Panc1 (cell line): ENCODE data around the gene AKT3.

Experiments
- POLR2AphosphoS5 ChIP-seq: IDR thresholded peaks from 2 replicates; pipeline ENCODE4 v1.6.1; 2012; ENCODE audit warnings: mild to moderate bottlenecking, low read depth, low read length, moderate library complexity
- SIN3A ChIP-seq: IDR thresholded peaks from 2 replicates; pipeline ENCODE4 v1.6.1; 2012; ENCODE audit warnings: low read depth, mild to moderate bottlenecking, low read length, moderate library complexity, borderline replicate concordance; ENCODE audit not compliant: insufficient read depth
- TF ChIP-seq, protein P1 (sequence below): fragments of 450-650 bp; IDR thresholded peaks from 2 replicates; pipeline ENCODE4 v1.5.1; 2017; ENCODE audit warnings: mild to moderate bottlenecking
- TF ChIP-seq, protein P2 (sequence below), 2 experiments: IDR thresholded peaks; 2 replicates each; pipeline ENCODE4 v1.6.1; 2011 to 2012; ENCODE audit warnings: low read depth in 2 of 2, control low read depth in 1 of 2, low read length in 1 of 2, mild to moderate bottlenecking in 1 of 2, moderate library complexity in 1 of 2; ENCODE audit not compliant: insufficient read depth in 1 of 2

DNA sequence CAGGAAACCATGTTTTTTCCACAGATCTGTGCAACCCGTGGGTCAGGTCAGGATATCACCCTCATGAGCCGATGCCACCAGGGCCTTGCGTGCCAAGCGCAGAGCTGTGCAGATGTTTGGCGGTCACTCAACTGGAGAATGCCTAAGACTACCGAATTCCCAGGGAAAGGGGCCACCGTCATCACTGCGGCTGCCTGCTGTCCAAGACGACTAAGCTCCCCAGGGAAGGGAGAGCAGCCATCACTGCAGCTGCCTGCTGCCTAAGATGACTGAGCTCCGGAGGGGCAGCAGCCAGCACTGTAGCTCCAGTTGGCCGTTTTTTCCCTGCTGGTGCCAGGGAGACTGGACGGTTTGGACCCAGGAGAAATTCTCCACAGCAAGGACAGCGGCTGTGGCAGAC is 31.1 kb downstream of the AKT3 start:
- TF ChIP-seq, protein P1, sequence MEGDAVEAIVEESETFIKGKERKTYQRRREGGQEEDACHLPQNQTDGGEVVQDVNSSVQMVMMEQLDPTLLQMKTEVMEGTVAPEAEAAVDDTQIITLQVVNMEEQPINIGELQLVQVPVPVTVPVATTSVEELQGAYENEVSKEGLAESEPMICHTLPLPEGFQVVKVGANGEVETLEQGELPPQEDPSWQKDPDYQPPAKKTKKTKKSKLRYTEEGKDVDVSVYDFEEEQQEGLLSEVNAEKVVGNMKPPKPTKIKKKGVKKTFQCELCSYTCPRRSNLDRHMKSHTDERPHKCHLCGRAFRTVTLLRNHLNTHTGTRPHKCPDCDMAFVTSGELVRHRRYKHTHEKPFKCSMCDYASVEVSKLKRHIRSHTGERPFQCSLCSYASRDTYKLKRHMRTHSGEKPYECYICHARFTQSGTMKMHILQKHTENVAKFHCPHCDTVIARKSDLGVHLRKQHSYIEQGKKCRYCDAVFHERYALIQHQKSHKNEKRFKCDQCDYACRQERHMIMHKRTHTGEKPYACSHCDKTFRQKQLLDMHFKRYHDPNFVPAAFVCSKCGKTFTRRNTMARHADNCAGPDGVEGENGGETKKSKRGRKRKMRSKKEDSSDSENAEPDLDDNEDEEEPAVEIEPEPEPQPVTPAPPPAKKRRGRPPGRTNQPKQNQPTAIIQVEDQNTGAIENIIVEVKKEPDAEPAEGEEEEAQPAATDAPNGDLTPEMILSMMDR, result no peak
- TF ChIP-seq SIN3A (no peak), POLR2AphosphoS5 (no peak)
- TF ChIP-seq, protein P2, sequence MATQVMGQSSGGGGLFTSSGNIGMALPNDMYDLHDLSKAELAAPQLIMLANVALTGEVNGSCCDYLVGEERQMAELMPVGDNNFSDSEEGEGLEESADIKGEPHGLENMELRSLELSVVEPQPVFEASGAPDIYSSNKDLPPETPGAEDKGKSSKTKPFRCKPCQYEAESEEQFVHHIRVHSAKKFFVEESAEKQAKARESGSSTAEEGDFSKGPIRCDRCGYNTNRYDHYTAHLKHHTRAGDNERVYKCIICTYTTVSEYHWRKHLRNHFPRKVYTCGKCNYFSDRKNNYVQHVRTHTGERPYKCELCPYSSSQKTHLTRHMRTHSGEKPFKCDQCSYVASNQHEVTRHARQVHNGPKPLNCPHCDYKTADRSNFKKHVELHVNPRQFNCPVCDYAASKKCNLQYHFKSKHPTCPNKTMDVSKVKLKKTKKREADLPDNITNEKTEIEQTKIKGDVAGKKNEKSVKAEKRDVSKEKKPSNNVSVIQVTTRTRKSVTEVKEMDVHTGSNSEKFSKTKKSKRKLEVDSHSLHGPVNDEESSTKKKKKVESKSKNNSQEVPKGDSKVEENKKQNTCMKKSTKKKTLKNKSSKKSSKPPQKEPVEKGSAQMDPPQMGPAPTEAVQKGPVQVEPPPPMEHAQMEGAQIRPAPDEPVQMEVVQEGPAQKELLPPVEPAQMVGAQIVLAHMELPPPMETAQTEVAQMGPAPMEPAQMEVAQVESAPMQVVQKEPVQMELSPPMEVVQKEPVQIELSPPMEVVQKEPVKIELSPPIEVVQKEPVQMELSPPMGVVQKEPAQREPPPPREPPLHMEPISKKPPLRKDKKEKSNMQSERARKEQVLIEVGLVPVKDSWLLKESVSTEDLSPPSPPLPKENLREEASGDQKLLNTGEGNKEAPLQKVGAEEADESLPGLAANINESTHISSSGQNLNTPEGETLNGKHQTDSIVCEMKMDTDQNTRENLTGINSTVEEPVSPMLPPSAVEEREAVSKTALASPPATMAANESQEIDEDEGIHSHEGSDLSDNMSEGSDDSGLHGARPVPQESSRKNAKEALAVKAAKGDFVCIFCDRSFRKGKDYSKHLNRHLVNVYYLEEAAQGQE (IDR thresholded peaks at IDR 0.05; ENCODE audit: insufficient read depth in 1 of 2, low read depth in 2 of 2, low read length in 1 of 2), result no peak
